Neural cell (in vitro differentiated cells): Measurements from ENCODE around the gene DOCK2.

Experiments
- CTCF ChIP-seq: fragments of 450-650 bp; IDR thresholded peaks from 2 replicates; pipeline ENCODE4 v1.5.1; 2014; ENCODE audit warnings: antibody characterized with exemption, mild to moderate bottlenecking, moderate library complexity; ENCODE audit not compliant: poor library complexity, severe bottlenecking
- EP300 ChIP-seq: fragments of 450-650 bp; conservative IDR thresholded peaks from 2 replicates; pipeline ENCODE4 v1.6.1; 2014; ENCODE audit warnings: antibody characterized with exemption, mild to moderate bottlenecking, moderate library complexity; ENCODE audit not compliant: poor library complexity, severe bottlenecking
- EZH2 ChIP-seq: fragments of 200-600, 300-800 bp; shearing (Covaris generic), sonication (generic); IDR thresholded peaks from 2 replicates; pipeline ENCODE4 v1.6.1; 2014; ENCODE audit warnings: antibody characterized with exemption, low read length, borderline replicate concordance, mild to moderate bottlenecking; ENCODE audit not compliant: insufficient read depth, poor library complexity, severe bottlenecking
- POLR2AphosphoS5 ChIP-seq: IDR thresholded peaks from 2 replicates; pipeline ENCODE4 v1.6.1; 2012
- RAD21 ChIP-seq: fragments of 450-650 bp; conservative IDR thresholded peaks from 2 replicates; pipeline ENCODE4 v1.6.1; 2014; ENCODE audit warnings: antibody characterized with exemption, mild to moderate bottlenecking, moderate library complexity
- REST ChIP-seq: IDR thresholded peaks from 2 replicates; pipeline ENCODE4 v1.6.1; 2012; ENCODE audit warnings: borderline replicate concordance
- SMC3 ChIP-seq: fragments of 450-650 bp; conservative IDR thresholded peaks from 2 replicates; pipeline ENCODE4 v1.6.1; 2014; ENCODE audit warnings: antibody characterized with exemption, mild to moderate bottlenecking, moderate library complexity; ENCODE audit not compliant: poor library complexity
- TAF1 ChIP-seq: IDR thresholded peaks from 2 replicates; pipeline ENCODE4 v1.6.1; 2012; ENCODE audit warnings: low read depth

GRCh38 chr5:170076739-170077138 lies 439.7 kb downstream of the DOCK2 start:
- TF ChIP-seq EZH2 (no peak), CTCF (no peak), REST (no peak), RAD21 (no peak), POLR2AphosphoS5 (no peak), TAF1 (no peak), EP300 (no peak), SMC3 (no peak)
